ENCODE measurements around the gene RASSF8.

- TF ChIP-seq, protein P1, sequence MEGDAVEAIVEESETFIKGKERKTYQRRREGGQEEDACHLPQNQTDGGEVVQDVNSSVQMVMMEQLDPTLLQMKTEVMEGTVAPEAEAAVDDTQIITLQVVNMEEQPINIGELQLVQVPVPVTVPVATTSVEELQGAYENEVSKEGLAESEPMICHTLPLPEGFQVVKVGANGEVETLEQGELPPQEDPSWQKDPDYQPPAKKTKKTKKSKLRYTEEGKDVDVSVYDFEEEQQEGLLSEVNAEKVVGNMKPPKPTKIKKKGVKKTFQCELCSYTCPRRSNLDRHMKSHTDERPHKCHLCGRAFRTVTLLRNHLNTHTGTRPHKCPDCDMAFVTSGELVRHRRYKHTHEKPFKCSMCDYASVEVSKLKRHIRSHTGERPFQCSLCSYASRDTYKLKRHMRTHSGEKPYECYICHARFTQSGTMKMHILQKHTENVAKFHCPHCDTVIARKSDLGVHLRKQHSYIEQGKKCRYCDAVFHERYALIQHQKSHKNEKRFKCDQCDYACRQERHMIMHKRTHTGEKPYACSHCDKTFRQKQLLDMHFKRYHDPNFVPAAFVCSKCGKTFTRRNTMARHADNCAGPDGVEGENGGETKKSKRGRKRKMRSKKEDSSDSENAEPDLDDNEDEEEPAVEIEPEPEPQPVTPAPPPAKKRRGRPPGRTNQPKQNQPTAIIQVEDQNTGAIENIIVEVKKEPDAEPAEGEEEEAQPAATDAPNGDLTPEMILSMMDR (IDR thresholded peaks at IDR 0.05; ENCODE audit: extremely low read depth in 1 of 2, insufficient read depth in 1 of 2, low read depth in 1 of 2, low read length in 2 of 2) = no peak
- TF ChIP-seq EZH2 (IDR thresholded peaks at IDR 0.05; ENCODE audit: borderline replicate concordance, low read depth, low read length, severe bottlenecking) = no peak
Measured at GRCh38 chr12:25937096-25937495, 21.4 kb upstream of the RASSF8 start.

Measured in endothelial cell of umbilical vein (primary cell).